AG10803 (cell line): ENCODE data around the gene PMP22.

ENCODE experiments used
- DNase-seq: peaks from one replicate; pipeline ENCODE4 v3.0.0; 2010; ENCODE audit warnings: low read depth
- H3K4me3 ChIP-seq: 2 replicates; pipeline ENCODE4 v1.5.1; 2011; ENCODE audit warnings: mild to moderate bottlenecking, low read length, control low read depth
- TF ChIP-seq, protein P1 (sequence below): conservative IDR thresholded peaks from 2 replicates; pipeline ENCODE4 v1.5.1; 2011; ENCODE audit warnings: mild to moderate bottlenecking, low read length, control low read depth, inconsistent platforms

PMP22 gene

DNA sequence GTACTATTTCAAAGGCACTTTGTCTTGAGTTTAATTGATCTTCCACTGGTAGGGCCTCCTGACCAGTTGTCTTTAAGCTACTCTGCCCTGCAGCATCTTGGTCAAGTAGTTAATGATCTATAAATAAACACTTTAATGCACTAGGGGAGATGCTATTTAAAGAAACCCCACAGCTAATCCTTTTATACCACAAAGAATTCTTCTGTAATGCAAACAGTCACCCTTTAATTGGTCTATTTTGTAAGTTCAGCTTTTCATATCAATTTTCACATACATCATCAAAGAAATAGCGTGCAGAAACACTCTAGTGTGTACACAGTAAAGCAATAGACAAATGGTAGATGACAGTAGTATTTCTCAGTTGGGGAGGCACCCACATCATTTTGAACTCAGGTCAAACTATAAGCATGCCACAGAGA is 70.3 kb downstream of the PMP22 start:
- H3K4me3 ChIP-seq, result no peak overlapping the region
- DNase-seq, result peak; percentile 33
- TF ChIP-seq, protein P1, sequence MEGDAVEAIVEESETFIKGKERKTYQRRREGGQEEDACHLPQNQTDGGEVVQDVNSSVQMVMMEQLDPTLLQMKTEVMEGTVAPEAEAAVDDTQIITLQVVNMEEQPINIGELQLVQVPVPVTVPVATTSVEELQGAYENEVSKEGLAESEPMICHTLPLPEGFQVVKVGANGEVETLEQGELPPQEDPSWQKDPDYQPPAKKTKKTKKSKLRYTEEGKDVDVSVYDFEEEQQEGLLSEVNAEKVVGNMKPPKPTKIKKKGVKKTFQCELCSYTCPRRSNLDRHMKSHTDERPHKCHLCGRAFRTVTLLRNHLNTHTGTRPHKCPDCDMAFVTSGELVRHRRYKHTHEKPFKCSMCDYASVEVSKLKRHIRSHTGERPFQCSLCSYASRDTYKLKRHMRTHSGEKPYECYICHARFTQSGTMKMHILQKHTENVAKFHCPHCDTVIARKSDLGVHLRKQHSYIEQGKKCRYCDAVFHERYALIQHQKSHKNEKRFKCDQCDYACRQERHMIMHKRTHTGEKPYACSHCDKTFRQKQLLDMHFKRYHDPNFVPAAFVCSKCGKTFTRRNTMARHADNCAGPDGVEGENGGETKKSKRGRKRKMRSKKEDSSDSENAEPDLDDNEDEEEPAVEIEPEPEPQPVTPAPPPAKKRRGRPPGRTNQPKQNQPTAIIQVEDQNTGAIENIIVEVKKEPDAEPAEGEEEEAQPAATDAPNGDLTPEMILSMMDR, result no peak

DNA sequence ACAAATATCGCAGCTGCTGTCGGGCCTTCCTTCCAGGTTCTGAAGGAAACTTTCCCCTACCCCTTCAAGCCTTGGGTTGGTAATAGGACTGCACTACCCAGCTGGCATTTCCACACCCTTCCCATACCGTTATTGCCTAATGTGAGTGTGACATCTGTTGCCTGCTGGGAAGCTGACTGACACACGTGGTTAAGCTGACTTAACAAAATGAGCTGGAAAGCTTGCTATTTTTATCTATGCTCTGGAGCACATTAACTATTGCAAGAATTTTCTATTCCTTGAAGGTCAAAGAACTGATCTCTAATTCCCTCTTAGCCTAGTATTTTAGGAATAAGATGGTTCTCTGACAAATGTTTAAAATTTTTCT is 79.5 kb downstream of the PMP22 start:
- TF ChIP-seq, protein P1, result no peak
- no peak overlapping the region for H3K4me3 ChIP-seq

GRCh38 chr17:15184872-15185624 is 80.1 kb downstream of the PMP22 start:
- H3K4me3 ChIP-seq, result no peak overlapping the region
- no peak for DNase-seq
- TF ChIP-seq, protein P1, result no peak

More for the DNA sequence above, 79.5 kb downstream of the PMP22 start:
- peak; percentile 93 for DNase-seq

DNA sequence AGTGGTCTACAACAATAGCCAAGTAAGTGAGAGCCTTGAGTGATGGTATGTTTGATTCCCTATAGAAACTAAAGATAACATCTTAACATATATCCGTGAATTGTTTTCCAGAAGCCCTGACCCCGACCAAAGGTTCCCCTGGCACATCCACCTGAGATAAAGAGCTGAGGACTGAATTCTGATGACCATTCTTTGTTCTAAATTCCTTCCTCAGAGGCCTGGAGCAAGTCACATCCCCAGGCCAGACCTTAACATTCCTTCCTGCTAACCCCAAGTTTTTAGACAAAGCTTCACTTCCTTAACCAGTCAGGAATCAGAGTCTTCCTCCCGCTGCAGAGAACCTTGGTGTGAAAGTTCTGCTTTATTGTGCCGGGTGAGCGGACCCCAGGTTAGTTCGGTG is 83.3 kb downstream of the PMP22 start:
- no peak overlapping the region for H3K4me3 ChIP-seq
- TF ChIP-seq, protein P1, result no peak

GRCh38 chr17:15181333-15181732 is 83.8 kb downstream of the PMP22 start:
- peak; percentile 27 for DNase-seq
- no peak overlapping the region for H3K4me3 ChIP-seq
- TF ChIP-seq, protein P1, result no peak

More for the DNA sequence above, 83.3 kb downstream of the PMP22 start:
- DNase-seq, result no peak

DNA sequence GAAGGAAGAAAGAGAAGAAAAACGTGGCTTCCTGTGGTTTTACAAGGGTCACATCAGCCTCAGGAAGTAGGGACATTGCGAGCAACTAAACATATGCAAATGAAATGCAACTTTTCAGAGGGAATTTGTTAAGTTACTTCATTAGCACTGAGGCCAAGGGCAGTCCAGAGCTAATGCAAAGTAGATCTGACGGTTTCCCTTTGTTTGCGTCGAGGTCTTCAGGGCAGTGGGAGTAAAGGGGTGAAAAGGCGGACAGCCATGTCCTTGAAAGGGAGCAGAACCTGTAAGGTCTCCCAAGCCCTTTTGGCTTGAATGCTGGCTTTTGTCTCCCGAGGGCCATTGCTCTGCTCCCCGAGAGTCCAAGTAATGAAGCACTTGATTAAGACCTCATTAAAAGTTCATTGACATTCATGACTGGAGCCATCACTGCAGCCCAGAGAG is 85.0 kb downstream of the PMP22 start:
- no peak for DNase-seq
- H3K4me3 ChIP-seq, result no peak overlapping the region
- TF ChIP-seq, protein P1, result no peak
